GM12878 (cell line): ENCODE data around the gene LSR. TPM values are rescaled to one million over a fixed set of nuclear protein-coding genes. Genes with fewer than 3 reads are reported as not detected.

Source experiments
- ATAC-seq: fragments of 200-7000 bp; cut with Tn5 transposase; 3 replicates; pipeline ENCODE4 v1.9.1; 2020; ENCODE audit warnings: mild to moderate bottlenecking, moderate library complexity
- BruUV-seq: library from RNA; stranded (reverse); fragments of 400-500 nt; replicated peaks from 2 replicates; lab custom pipeline; 2021; lab: Mats Ljungman, UMichigan
- CTCF ChIA-PET: fragments of 300-600 bp; sonication (Branson Sonifier 250); formaldehyde crosslinking; extraction: SDS; loops from one replicate; lab custom pipeline; 2021; ENCODE audit warnings: inconsistent platforms; lab: Yijun Ruan, JAX
- POLR2A ChIA-PET: fragments of 350-600 bp; formaldehyde crosslinking; extraction: SDS; loops from one replicate; lab custom pipeline; 2021; ENCODE audit warnings: inconsistent platforms; lab: Charles Lee
- RAD21 ChIA-PET: fragments of 300-600 bp; sonication (Branson Sonifier 250); formaldehyde crosslinking; loops from one replicate; lab custom pipeline; 2023; ENCODE audit warnings: antibody characterized with exemption; ENCODE audit not compliant: unreplicated experiment; lab: Charles Lee
- SMC1A ChIA-PET: fragments of 300-600 bp; sonication (Branson Sonifier 250); formaldehyde crosslinking; loops from one replicate; lab custom pipeline; 2023; ENCODE audit not compliant: unreplicated experiment, uncharacterized antibody; lab: Charles Lee
- DNase-seq: peaks from one replicate; pipeline ENCODE4 v3.0.0-alpha.2; 2011; ENCODE audit warnings: low read depth, low spot score
- FAIRE-seq: peaks from 3 replicates; lab custom pipeline; 2011; peaks lifted over from hg19 to GRCh38; lab: Jason Lieb, UNC
- H2AFZ ChIP-seq: 2 replicates; pipeline ENCODE4 v1.6.0; 2011; ENCODE audit warnings: low read depth, low read length, control low read depth; ENCODE audit not compliant: control insufficient read depth
- H3K27ac ChIP-seq: 2 replicates; pipeline ENCODE4 v1.5.1; 2011; ENCODE audit warnings: control low read depth; ENCODE audit not compliant: control insufficient read depth, insufficient read depth
- H3K27me3 ChIP-seq, 2 experiments: replicated peaks in 1 of 2; 2 replicates each; pipeline versions ENCODE4 v1.6.0 to v1.6.1; 2011; ENCODE audit warnings: low read length in 1 of 2; ENCODE audit not compliant: control insufficient read depth in 2 of 2, insufficient read depth in 2 of 2
- H3K36me3 ChIP-seq, 2 experiments: 2 replicates each; pipeline ENCODE4 v1.5.1; 2011; ENCODE audit warnings: low read length in 1 of 2; ENCODE audit not compliant: control insufficient read depth in 2 of 2, insufficient read depth in 2 of 2
- H3K4me1 ChIP-seq: 2 replicates; pipeline ENCODE4 v1.6.1; 2011; ENCODE audit warnings: mild to moderate bottlenecking, low read length, moderate library complexity, mixed read lengths; ENCODE audit not compliant: control insufficient read depth, insufficient read depth
- H3K4me2 ChIP-seq: 2 replicates; pipeline ENCODE4 v1.6.0; 2011; ENCODE audit warnings: control low read depth; ENCODE audit not compliant: control insufficient read depth, insufficient read depth
- H3K4me3 ChIP-seq: fragments of 200-600 bp; sonication (generic); 2 replicates; pipeline ENCODE4 v1.5.1; 2016
- H3K79me2 ChIP-seq: 2 replicates; pipeline ENCODE4 v1.6.0; 2011; ENCODE audit warnings: low read length; ENCODE audit not compliant: control insufficient read depth, insufficient read depth
- H3K9ac ChIP-seq: 2 replicates; pipeline ENCODE4 v1.8.0; 2011; ENCODE audit warnings: low read length, control low read depth, mixed read lengths; ENCODE audit not compliant: control insufficient read depth, insufficient read depth
- H3K9me3 ChIP-seq: replicated peaks from 3 replicates; pipeline ENCODE4 v1.5.1; 2011; ENCODE audit warnings: mild to moderate bottlenecking, low read length; ENCODE audit not compliant: control insufficient read depth, insufficient read depth
- H4K20me1 ChIP-seq: 2 replicates; pipeline ENCODE4 v1.6.0; 2011; ENCODE audit not compliant: control insufficient read depth, insufficient read depth
- ASH2L ChIP-seq: fragments of 300-600, 200-600 bp; sonication (generic); IDR thresholded peaks from 2 replicates; pipeline ENCODE4 v1.6.1; 2017; ENCODE audit warnings: low read depth, mild to moderate bottlenecking, borderline replicate concordance
- BHLHE40 ChIP-seq, 2 experiments: fragments of 450-650 bp in 1 of 2; IDR thresholded peaks; 2 replicates each; pipeline ENCODE4 v1.6.1; 2011 to 2017; ENCODE audit warnings: low read depth in 2 of 2, borderline replicate concordance in 1 of 2, improper control_type of control experiment in 1 of 2, low read length in 1 of 2, mild to moderate bottlenecking in 1 of 2
- ESRRA ChIP-seq: IDR thresholded peaks from 2 replicates; pipeline ENCODE4 v1.6.1; 2012; ENCODE audit warnings: mild to moderate bottlenecking, low read length, improper control_type of control experiment
- IKZF1 ChIP-seq: fragments of 450-650 bp; conservative IDR thresholded peaks from 2 replicates; pipeline ENCODE4 v1.6.1; 2017; ENCODE audit warnings: antibody characterized with exemption, mild to moderate bottlenecking
- RAD21 ChIP-seq: IDR thresholded peaks from 2 replicates; pipeline ENCODE4 v1.6.1; 2011; ENCODE audit warnings: mild to moderate bottlenecking, low read depth, low read length, moderate library complexity; ENCODE audit not compliant: insufficient read depth
- RAD51 ChIP-seq: fragments of 450-650 bp; IDR thresholded peaks from 2 replicates; pipeline ENCODE4 v1.6.1; 2016; ENCODE audit warnings: moderate library complexity, mild to moderate bottlenecking, inconsistent platforms
- RFX5 ChIP-seq: IDR thresholded peaks from 2 replicates; pipeline ENCODE4 v1.6.1; 2011; ENCODE audit warnings: low read depth, low read length, improper control_type of control experiment
- SREBF1 ChIP-seq: IDR thresholded peaks from 2 replicates; pipeline ENCODE4 v1.6.1; 2012; ENCODE audit warnings: mild to moderate bottlenecking, low read length
- TARDBP ChIP-seq: IDR thresholded peaks from 2 replicates; pipeline ENCODE4 v1.6.1; 2016; ENCODE audit warnings: borderline replicate concordance
- YY1 ChIP-seq: IDR thresholded peaks from 2 replicates; pipeline ENCODE4 v1.6.1; 2011; ENCODE audit warnings: low read depth, mild to moderate bottlenecking, low read length
- WGBS: methylation state at CpG from one replicate; pipeline ENCODE4 v1.1.6; 2016; ENCODE audit warnings: low lambda C conversion rate; ENCODE audit not compliant: insufficient replicate concordance, insufficient coverage; ENCODE audit errors: missing lambda C conversion rate; 5-methylcytosine and 5-hydroxymethylcytosine counted together
- in situ Hi-C: fragments of 300-500 bp; cut with MboI; formaldehyde crosslinking; loops from 9 replicates; pipeline ENCODE4 v1.14.3; 2018; ENCODE audit warnings: mixed read lengths
- intact Hi-C: fragments of 100-400 bp; cut with micrococcal nuclease; formaldehyde crosslinking; loops from one replicate; pipeline ENCODE4 v1.14.2; 2022; ENCODE audit not compliant: unreplicated experiment
- polyA plus RNA-seq, 11 experiments: library from polyadenylated mRNA; depleted of rRNA in 4 of 11; unstranded in 6 of 11; stranded (reverse) in 5 of 11; fragments of >200 nt; fragmentation: Nextera tagmentation in 4 of 11; fragmentation: Illumina TruSeq in 1 of 11; extraction: Ambion mirVana in 4 of 11; extraction: Trizol in 1 of 11; gene quantifications; 1 replicate in 1 of 11; 2 replicates in 10 of 11; pipeline versions ENCODE4 v1.2.1 to v1.2.3, GENCODE V29; 2011 to 2016; ENCODE audit warnings: inconsistent platforms in 2 of 11, missing spikeins in 2 of 11, low read depth in 1 of 11
- total RNA-seq, 4 experiments: library from RNA; depleted of rRNA in 3 of 4; stranded (reverse); fragments of >200 nt in 3 of 4; fragmentation: Illumina TruSeq in 1 of 4; extraction: Trizol in 1 of 4; gene quantifications; 2 replicates each; pipeline versions ENCODE4 v1.2.1 to v1.2.3, GENCODE V29; 2013 to 2021
- TF ChIP-seq, protein P1 (sequence below): IDR thresholded peaks from 2 replicates; pipeline ENCODE4 v1.6.1; 2011; ENCODE audit warnings: low read depth, low read length, improper control_type of control experiment, borderline replicate concordance
- TF ChIP-seq, protein P2 (sequence below): IDR thresholded peaks from 2 replicates; pipeline ENCODE4 v1.6.1; 2011; ENCODE audit warnings: low read depth, mild to moderate bottlenecking, low read length, moderate library complexity, borderline replicate concordance; ENCODE audit errors: extremely low read depth
- TF ChIP-seq, protein P3 (sequence below): fragments of 450-650 bp; conservative IDR thresholded peaks from 2 replicates; pipeline ENCODE4 v1.6.1; 2017; ENCODE audit warnings: mild to moderate bottlenecking, moderate library complexity
- TF ChIP-seq, protein P4 (sequence below): fragments of 450-650 bp; IDR thresholded peaks from 2 replicates; pipeline ENCODE4 v1.6.1; 2017; ENCODE audit warnings: low read depth, mild to moderate bottlenecking, moderate library complexity
- TF ChIP-seq, protein P5 (sequence below): IDR thresholded peaks from 2 replicates; pipeline ENCODE4 v1.6.1; 2012; ENCODE audit warnings: low read depth, low read length, improper control_type of control experiment

Gene LSR
- total and polyA plus RNA-seq, 10 of the 15 experiments (the other 5 are each of a cell fraction or from before 2014, with no cell fraction given): 0.26 to 53.9 (median 26.3) TPM

DNA sequence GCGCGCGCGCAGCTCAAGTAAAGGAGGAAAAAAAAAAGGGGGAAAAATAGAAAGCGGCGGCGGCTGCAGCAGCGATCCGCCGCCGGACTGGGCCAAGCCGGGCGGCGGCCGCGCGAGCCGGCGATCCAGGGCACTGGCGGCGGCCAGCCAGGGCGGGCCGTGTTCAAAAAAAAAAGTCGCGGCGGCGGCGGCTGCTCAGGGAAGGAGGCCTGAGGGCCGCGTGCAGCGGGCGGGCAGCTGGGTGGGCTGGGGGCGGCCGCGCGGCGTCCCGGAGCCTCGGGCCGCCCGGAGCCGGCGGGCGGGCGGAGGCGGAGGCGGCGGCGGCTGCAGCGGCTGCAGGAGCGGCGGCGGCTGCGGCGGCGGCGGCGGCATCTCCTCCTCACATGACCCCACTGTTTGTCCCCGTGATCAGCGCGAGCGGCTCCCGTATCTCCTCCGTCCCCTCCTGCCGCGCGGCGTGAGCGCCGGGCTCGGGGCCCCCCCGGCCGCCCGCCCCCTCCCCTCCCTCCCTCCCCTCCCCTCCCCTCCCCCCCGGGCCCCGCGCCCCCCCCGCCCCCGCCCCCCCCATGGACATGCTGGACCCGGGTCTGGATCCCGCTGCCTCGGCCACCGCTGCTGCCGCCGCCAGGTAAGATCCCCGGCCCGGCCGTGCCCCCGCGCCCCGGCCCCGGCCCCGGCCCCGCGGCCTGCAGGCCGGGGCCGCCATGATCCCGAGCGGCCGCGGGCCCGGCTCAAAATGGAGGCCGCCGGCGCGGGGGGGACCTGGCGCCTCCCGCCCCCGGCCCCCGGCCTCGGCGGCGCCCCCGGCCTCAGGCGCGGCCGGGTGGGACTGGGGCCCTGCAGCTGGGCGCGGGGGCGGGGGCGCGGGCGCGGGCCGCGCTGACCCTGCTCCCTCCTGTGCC lies 20.0 kb downstream of the LSR start, which contains the start of gene USF2:
Gene USF2, plus strand, starts transcription at position 427 of the 902 bp plus-strand sequence. Its CDS starts 140 bp downstream, at position 567.
- DNase-seq (no peak), ATAC-seq (peak; percentile 33), FAIRE-seq (no peak)
- no peaks in the 10 kb centered on the region for H3K9me3 ChIP-seq
- no peaks in the 10 kb centered on the region for H3K27me3 ChIP-seq
- peak within 1 kb of the TSS; percentile 96 for H3K27ac ChIP-seq
- H3K79me2 ChIP-seq: peaks cover 32% of the 10 kb centered on the region
- H3K4me1 ChIP-seq: peaks cover 17% of the 10 kb centered on the region
- intact Hi-C loops (loop anchor here (1.0 to 10.0 kb wide), 3 partner anchors 79 to 226 kb away; partner anchors contain the start of genes FFAR1 and KRTDAP), in situ Hi-C loops (no loop called here)
- peak within 1 kb of the TSS; percentile 82 for H3K4me3 ChIP-seq
- ChIA-PET RAD21 (interaction anchor here (0.6 to 1.3 kb wide), 8 partner anchors 31 to 202 kb away, joined by 3 to 9 read pairs (median 3); no protein-coding TSS in a partner anchor), SMC1A (interaction anchor here (0.6 to 1.4 kb wide), 3 partner anchors 60 to 205 kb away, joined by 3 read pairs; partner anchors contain the start of gene CD22), POLR2A (interaction anchor here (0.6 to 1.3 kb wide), 7 partner anchors 14 to 328 kb away, joined by 3 to 5 read pairs (median 3); partner anchors contain the start of gene FFAR1), CTCF (interaction anchor here (1.1 to 2.8 kb wide), 5 partner anchors 85 to 226 kb away, joined by 3 to 12 read pairs (median 5); no protein-coding TSS in a partner anchor)
- H3K4me2 ChIP-seq: peak within 1 kb of the TSS; percentile 92
- H2AFZ ChIP-seq: peak within 1 kb of the TSS; percentile 60
- peaks cover 15 to 31% of the 10 kb centered on the region in 2 experiments for H3K36me3 ChIP-seq
- BruUV-seq: no TSS peak
- peak within 1 kb of the TSS; percentile 98 for H3K9ac ChIP-seq
- WGBS: 0% methylated on average over 12 of the region's 126 CpGs
- no peaks in the 10 kb centered on the region for H4K20me1 ChIP-seq
- TF ChIP-seq RAD21 (no peak), RAD51 (peak; percentile 62; the same call in 1 of the 2 replicates), YY1 (peak; percentile 91), IKZF1 (no peak), BHLHE40 (IDR thresholded peaks at IDR 0.05; ENCODE audit: borderline replicate concordance in 1 of 2, low read depth in 2 of 2, low read length in 1 of 2) (peak in 1 of 2 experiments; percentile 73; a peak in 2 of 4 replicates), ESRRA (no peak), SREBF1 (no peak), TARDBP (no peak), RFX5 (no peak), ASH2L (no peak)
- TF ChIP-seq, protein P1, sequence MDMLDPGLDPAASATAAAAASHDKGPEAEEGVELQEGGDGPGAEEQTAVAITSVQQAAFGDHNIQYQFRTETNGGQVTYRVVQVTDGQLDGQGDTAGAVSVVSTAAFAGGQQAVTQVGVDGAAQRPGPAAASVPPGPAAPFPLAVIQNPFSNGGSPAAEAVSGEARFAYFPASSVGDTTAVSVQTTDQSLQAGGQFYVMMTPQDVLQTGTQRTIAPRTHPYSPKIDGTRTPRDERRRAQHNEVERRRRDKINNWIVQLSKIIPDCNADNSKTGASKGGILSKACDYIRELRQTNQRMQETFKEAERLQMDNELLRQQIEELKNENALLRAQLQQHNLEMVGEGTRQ: peak; percentile 50
- TF ChIP-seq, protein P2, sequence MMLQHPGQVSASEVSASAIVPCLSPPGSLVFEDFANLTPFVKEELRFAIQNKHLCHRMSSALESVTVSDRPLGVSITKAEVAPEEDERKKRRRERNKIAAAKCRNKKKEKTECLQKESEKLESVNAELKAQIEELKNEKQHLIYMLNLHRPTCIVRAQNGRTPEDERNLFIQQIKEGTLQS: 0 out of 2 replicates have a peak, but pooled peaks have one; percentile 42
- TF ChIP-seq, protein P3, sequence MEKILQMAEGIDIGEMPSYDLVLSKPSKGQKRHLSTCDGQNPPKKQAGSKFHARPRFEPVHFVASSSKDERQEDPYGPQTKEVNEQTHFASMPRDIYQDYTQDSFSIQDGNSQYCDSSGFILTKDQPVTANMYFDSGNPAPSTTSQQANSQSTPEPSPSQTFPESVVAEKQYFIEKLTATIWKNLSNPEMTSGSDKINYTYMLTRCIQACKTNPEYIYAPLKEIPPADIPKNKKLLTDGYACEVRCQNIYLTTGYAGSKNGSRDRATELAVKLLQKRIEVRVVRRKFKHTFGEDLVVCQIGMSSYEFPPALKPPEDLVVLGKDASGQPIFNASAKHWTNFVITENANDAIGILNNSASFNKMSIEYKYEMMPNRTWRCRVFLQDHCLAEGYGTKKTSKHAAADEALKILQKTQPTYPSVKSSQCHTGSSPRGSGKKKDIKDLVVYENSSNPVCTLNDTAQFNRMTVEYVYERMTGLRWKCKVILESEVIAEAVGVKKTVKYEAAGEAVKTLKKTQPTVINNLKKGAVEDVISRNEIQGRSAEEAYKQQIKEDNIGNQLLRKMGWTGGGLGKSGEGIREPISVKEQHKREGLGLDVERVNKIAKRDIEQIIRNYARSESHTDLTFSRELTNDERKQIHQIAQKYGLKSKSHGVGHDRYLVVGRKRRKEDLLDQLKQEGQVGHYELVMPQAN: 0 out of 2 replicates have a peak, but pooled peaks have one; percentile 53
- TF ChIP-seq, protein P4, sequence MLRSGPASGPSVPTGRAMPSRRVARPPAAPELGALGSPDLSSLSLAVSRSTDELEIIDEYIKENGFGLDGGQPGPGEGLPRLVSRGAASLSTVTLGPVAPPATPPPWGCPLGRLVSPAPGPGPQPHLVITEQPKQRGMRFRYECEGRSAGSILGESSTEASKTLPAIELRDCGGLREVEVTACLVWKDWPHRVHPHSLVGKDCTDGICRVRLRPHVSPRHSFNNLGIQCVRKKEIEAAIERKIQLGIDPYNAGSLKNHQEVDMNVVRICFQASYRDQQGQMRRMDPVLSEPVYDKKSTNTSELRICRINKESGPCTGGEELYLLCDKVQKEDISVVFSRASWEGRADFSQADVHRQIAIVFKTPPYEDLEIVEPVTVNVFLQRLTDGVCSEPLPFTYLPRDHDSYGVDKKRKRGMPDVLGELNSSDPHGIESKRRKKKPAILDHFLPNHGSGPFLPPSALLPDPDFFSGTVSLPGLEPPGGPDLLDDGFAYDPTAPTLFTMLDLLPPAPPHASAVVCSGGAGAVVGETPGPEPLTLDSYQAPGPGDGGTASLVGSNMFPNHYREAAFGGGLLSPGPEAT: no peak
- TF ChIP-seq, protein P5, sequence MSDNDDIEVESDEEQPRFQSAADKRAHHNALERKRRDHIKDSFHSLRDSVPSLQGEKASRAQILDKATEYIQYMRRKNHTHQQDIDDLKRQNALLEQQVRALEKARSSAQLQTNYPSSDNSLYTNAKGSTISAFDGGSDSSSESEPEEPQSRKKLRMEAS: 0 out of 2 replicates have a peak, but pooled peaks have one; percentile 38
